ENCODE results near the gene LMNB1. TPM values are rescaled to one million over a fixed set of nuclear protein-coding genes. Genes with fewer than 3 reads are reported as not detected.
"Not testable (repeated sequence)": the region's sequence is repeated elsewhere in the genome, so short reads cannot be mapped to it uniquely, and the experiment has no call there.

The LMNB1 gene
- polyA plus RNA-seq, 6 donors from 2014 or later = 1.3 to 9.2 (median 6.8) TPM

- peaks cover 11 to 22% (median 19%) of the 10 kb centered on the region in 3 donors for H3K4me1 Mint-ChIP-seq
- H3K9me3 Mint-ChIP-seq = no peaks in the 10 kb centered on the region
- no peak for ATAC-seq (ENCODE audit: low read depth in 2 of 2)
- no peaks in the 10 kb centered on the region for H3K36me3 Mint-ChIP-seq
- H3K27ac Mint-ChIP-seq = peak overlapping the region in 2 of 6 donors; percentile 24 to 85
- H3K4me3 Mint-ChIP-seq = peak overlapping the region in 3 of 8 donors; percentile 57 to 80 (median 62)
- H3K27me3 Mint-ChIP-seq = no peaks in the 10 kb centered on the region
- DNase-seq = no peak
Observed at GRCh38 chr5:126757713-126758357, 19.1 kb upstream of the LMNB1 start.

GRCh38 chr5:126763371-126763770, 13.6 kb upstream of the LMNB1 start:
- Mint-ChIP-seq H3K36me3 (no peaks in the 10 kb centered on the region), H3K4me3 (peak overlapping the region in 1 of 8 donors; percentile 4), H3K27ac (no peak overlapping the region), H3K9me3 (no peaks in the 10 kb centered on the region), H3K27me3 (no peaks in the 10 kb centered on the region), H3K4me1 (peaks cover 7 to 17% (median 15%) of the 10 kb centered on the region in 3 donors)
- ATAC-seq (ENCODE audit: low read depth in 2 of 2) (no peak), DNase-seq (no peak)

- Mint-ChIP-seq H3K27ac (no peak overlapping the region), H3K27me3 (no peaks in the 10 kb centered on the region), H3K9me3 (no peaks in the 10 kb centered on the region), H3K4me1 (peaks cover 0 to 4% (median 0%) of the 10 kb centered on the region in 3 donors), H3K4me3 (no peak overlapping the region), H3K36me3 (no peaks in the 10 kb centered on the region)
- DNase-seq (no peak), ATAC-seq (ENCODE audit: low read depth in 2 of 2) (no peak)
Observed at GRCh38 chr5:126769703-126770102, 7.2 kb upstream of the LMNB1 start.

- Mint-ChIP-seq H3K4me1 (peaks cover 7 to 21% (median 15%) of the 10 kb centered on the region in 3 donors), H3K4me3 (peak overlapping the region in 2 of 8 donors; percentile 29 to 59), H3K27ac (peak overlapping the region in 1 of 6 donors; percentile 66)
- not testable (repeated sequence) for H3K36me3 Mint-ChIP-seq; ATAC-seq (ENCODE audit: low read depth in 2 of 2); H3K9me3 Mint-ChIP-seq; H3K27me3 Mint-ChIP-seq; DNase-seq
Observed at GRCh38 chr5:126773536-126773935, 3.4 kb upstream of the LMNB1 start.

- H3K4me3 Mint-ChIP-seq = peak overlapping the region in 1 of 8 donors; percentile 28
- H3K27ac Mint-ChIP-seq; DNase-seq; H3K9me3 Mint-ChIP-seq; ATAC-seq (ENCODE audit: low read depth in 2 of 2); H3K27me3 Mint-ChIP-seq; H3K36me3 Mint-ChIP-seq: not testable (repeated sequence)
- H3K4me1 Mint-ChIP-seq = peaks cover 7 to 24% (median 16%) of the 10 kb centered on the region in 3 donors
Observed at GRCh38 chr5:126774595-126774994, 2.3 kb upstream of the LMNB1 start.

GRCh38 chr5:126777257-126777974, 480 bp downstream of the LMNB1 start:
- DNase-seq = peak; percentile 69
- Mint-ChIP-seq H3K36me3 (no peaks in the 10 kb centered on the region), H3K27ac (peak overlapping the region; percentile 91 to 97 (median 96)), H3K4me1 (peaks cover 12 to 31% (median 23%) of the 10 kb centered on the region in 3 donors), H3K4me3 (peak overlapping the region; percentile 91 to 99 (median 96)), H3K27me3 (no peaks in the 10 kb centered on the region), H3K9me3 (no peaks in the 10 kb centered on the region)
- ATAC-seq (ENCODE audit: low read depth in 2 of 2) = peak; percentile 43 to 48

GRCh38 chr5:126777975-126778674, 1.2 kb downstream of the LMNB1 start:
- H3K4me3 Mint-ChIP-seq = peak overlapping the region; percentile 91 to 99 (median 96)
- peaks cover 12 to 31% (median 23%) of the 10 kb centered on the region in 3 donors for H3K4me1 Mint-ChIP-seq
- peak overlapping the region; percentile 66 to 97 (median 94) for H3K27ac Mint-ChIP-seq
- no peaks in the 10 kb centered on the region for H3K9me3 Mint-ChIP-seq
- DNase-seq (peak; percentile 85), ATAC-seq (ENCODE audit: low read depth in 2 of 2) (peak; percentile 53 to 54)
- H3K27me3 Mint-ChIP-seq = no peaks in the 10 kb centered on the region
- H3K36me3 Mint-ChIP-seq = no peaks in the 10 kb centered on the region

- H3K4me1 Mint-ChIP-seq = peaks cover 12 to 31% (median 23%) of the 10 kb centered on the region in 3 donors
- no peak for DNase-seq
- no peak for ATAC-seq (ENCODE audit: low read depth in 2 of 2)
- H3K27me3 Mint-ChIP-seq = no peaks in the 10 kb centered on the region
- no peaks in the 10 kb centered on the region for H3K36me3 Mint-ChIP-seq
- H3K4me3 Mint-ChIP-seq = peak overlapping the region; percentile 91 to 99 (median 96)
- no peaks in the 10 kb centered on the region for H3K9me3 Mint-ChIP-seq
- peak overlapping the region; percentile 66 to 97 (median 94) for H3K27ac Mint-ChIP-seq
Observed at GRCh38 chr5:126778675-126779403, 1.9 kb downstream of the LMNB1 start.

- no peaks in the 10 kb centered on the region for H3K36me3 Mint-ChIP-seq
- ATAC-seq (ENCODE audit: low read depth in 2 of 2) = no peak
- peak; percentile 17 for DNase-seq
- peak overlapping the region in 2 of 6 donors; percentile 27 to 75 for H3K27ac Mint-ChIP-seq
- no peaks in the 10 kb centered on the region for H3K9me3 Mint-ChIP-seq
- H3K27me3 Mint-ChIP-seq = no peaks in the 10 kb centered on the region
- H3K4me1 Mint-ChIP-seq = peaks cover 12 to 31% (median 23%) of the 10 kb centered on the region in 3 donors
- H3K4me3 Mint-ChIP-seq = peak overlapping the region in 6 of 8 donors; percentile 10 to 99 (median 46)
Observed at GRCh38 chr5:126780165-126780827, 3.4 kb downstream of the LMNB1 start.

- ATAC-seq (ENCODE audit: low read depth in 2 of 2); H3K27me3 Mint-ChIP-seq; DNase-seq; H3K36me3 Mint-ChIP-seq; H3K4me3 Mint-ChIP-seq; H3K9me3 Mint-ChIP-seq: not testable (repeated sequence)
- H3K27ac Mint-ChIP-seq = peak overlapping the region in 4 of 6 donors; percentile 0 to 36 (median 8)
- H3K4me1 Mint-ChIP-seq = peaks cover 17 to 32% (median 19%) of the 10 kb centered on the region in 3 donors
Observed at GRCh38 chr5:126788409-126788808, 11.5 kb downstream of the LMNB1 start.

GRCh38 chr5:126793097-126793496, 16.2 kb downstream of the LMNB1 start:
- Mint-ChIP-seq H3K4me1 (peaks cover 12 to 43% (median 36%) of the 10 kb centered on the region in 3 donors), H3K4me3 (no peak overlapping the region), H3K27me3 (no peaks in the 10 kb centered on the region), H3K27ac (peak overlapping the region in 3 of 6 donors; percentile 20 to 49 (median 36)), H3K9me3 (no peaks in the 10 kb centered on the region), H3K36me3 (no peaks in the 10 kb centered on the region)
- no peak for DNase-seq
- no peak for ATAC-seq (ENCODE audit: low read depth in 2 of 2)

- H3K27ac Mint-ChIP-seq = peak overlapping the region in 1 of 6 donors; percentile 26
- peaks cover 13 to 43% (median 37%) of the 10 kb centered on the region in 3 donors for H3K4me1 Mint-ChIP-seq
- not testable (repeated sequence) for H3K9me3 Mint-ChIP-seq; H3K4me3 Mint-ChIP-seq; H3K27me3 Mint-ChIP-seq; DNase-seq; H3K36me3 Mint-ChIP-seq; ATAC-seq (ENCODE audit: low read depth in 2 of 2)
Observed at GRCh38 chr5:126793648-126794047, 16.7 kb downstream of the LMNB1 start.
